Thymus (tissue), 11 donors: ENCODE data around the gene CADPS2. TPM values are rescaled to one million over a fixed set of nuclear protein-coding genes. Genes with fewer than 3 reads are reported as not detected.
"Not testable (repeated sequence)": the region's sequence is repeated elsewhere in the genome, so short reads cannot be mapped to it uniquely, and the experiment has no call there.

ENCODE experiments used
- DNase-seq, 9 donors: peaks; one replicate each; pipeline ENCODE4 v3.0.0-alpha.2; 2013; ENCODE audit warnings: low spot score in 9 of 9, low read depth in 6 of 9, missing footprints in 1 of 9
- H3K27ac ChIP-seq, 2 donors: one replicate each; pipeline ENCODE4 v1.5.1; 2013; ENCODE audit warnings: control low read depth in 1 of 2, low read depth in 1 of 2, low read length in 1 of 2, mild to moderate bottlenecking in 1 of 2, moderate library complexity in 1 of 2
- H3K27me3 ChIP-seq, 2 donors: one replicate each; pipeline ENCODE4 v1.5.1; 2013; ENCODE audit warnings: low read length in 1 of 2; ENCODE audit not compliant: control insufficient read depth in 2 of 2, insufficient read depth in 1 of 2
- H3K36me3 ChIP-seq, 2 donors: one replicate each; pipeline ENCODE4 v1.5.1; 2013; ENCODE audit warnings: low read length in 1 of 2, mild to moderate bottlenecking in 1 of 2, moderate library complexity in 1 of 2; ENCODE audit not compliant: control insufficient read depth in 2 of 2, insufficient read depth in 2 of 2
- H3K4me1 ChIP-seq, 2 donors: one replicate each; pipeline ENCODE4 v1.5.1; 2013; ENCODE audit warnings: low read length in 2 of 2; ENCODE audit not compliant: control insufficient read depth in 2 of 2, insufficient read depth in 2 of 2
- H3K4me3 ChIP-seq, 2 donors: one replicate each; pipeline ENCODE4 v1.5.1; 2013; ENCODE audit warnings: low read length in 2 of 2, control low read depth in 1 of 2, mild to moderate bottlenecking in 1 of 2
- H3K9me3 ChIP-seq, 2 donors: one replicate each; pipeline ENCODE4 v1.5.1; 2013; ENCODE audit warnings: low read length in 1 of 2, mild to moderate bottlenecking in 1 of 2; ENCODE audit not compliant: control insufficient read depth in 2 of 2, insufficient read depth in 1 of 2
- WGBS: extraction: QIAGEN DNeasy Blood & Tissue Kit; methylation state at CpG from one replicate; pipeline ENCODE4 v1.1.7; 2013; 5-methylcytosine and 5-hydroxymethylcytosine counted together
- polyA plus RNA-seq: library from polyadenylated mRNA; stranded (reverse); fragments of 200-250 nt; gene quantifications from one replicate; pipeline ENCODE4 v1.2.3, GENCODE V29; 2013
- total RNA-seq: library from RNA; stranded (reverse); fragments of 120-200 nt; gene quantifications from one replicate; pipeline ENCODE4 v1.2.4, GENCODE V29; 2013
- donor health status: healthy.

CADPS2 gene
- total and polyA plus RNA-seq, 2 donors, result 7.4 to 9.5 TPM

GRCh38 chr7:122658856-122659255 lies 227.4 kb downstream of the CADPS2 start:
- DNase-seq, result no peak
- Histone ChIP-seq H3K4me3 (no peak overlapping the region), H3K4me1 (no peaks in the 10 kb centered on the region), H3K27ac (no peak overlapping the region), H3K27me3 (no peaks in the 10 kb centered on the region), H3K36me3 (no peaks in the 10 kb centered on the region), H3K9me3 (no peaks in the 10 kb centered on the region)
- 85% methylated on average over 2 of the region's 2 CpGs for WGBS

GRCh38 chr7:122653685-122654084 lies 232.6 kb downstream of the CADPS2 start:
- H3K9me3 ChIP-seq, result no peaks in the 10 kb centered on the region
- no peak for DNase-seq
- no peaks in the 10 kb centered on the region for H3K4me1 ChIP-seq
- WGBS, result 69% methylated on average over 5 of the region's 5 CpGs
- no peaks in the 10 kb centered on the region for H3K27me3 ChIP-seq
- no peaks in the 10 kb centered on the region for H3K36me3 ChIP-seq
- no peak overlapping the region for H3K4me3 ChIP-seq
- no peak overlapping the region for H3K27ac ChIP-seq

- Histone ChIP-seq H3K4me1 (no peaks in the 10 kb centered on the region), H3K27me3 (no peaks in the 10 kb centered on the region), H3K4me3 (no peak overlapping the region), H3K9me3 (no peaks in the 10 kb centered on the region), H3K27ac (no peak overlapping the region), H3K36me3 (no peaks in the 10 kb centered on the region)
- WGBS, result 77% methylated on average over 4 of the region's 4 CpGs
- DNase-seq, result no peak
Observed at GRCh38 chr7:122652876-122653275, 233.4 kb downstream of the CADPS2 start.

- Histone ChIP-seq H3K27ac (no peak overlapping the region), H3K4me1 (no peaks in the 10 kb centered on the region), H3K4me3 (no peak overlapping the region), H3K27me3 (no peaks in the 10 kb centered on the region), H3K36me3 (no peaks in the 10 kb centered on the region), H3K9me3 (no peaks in the 10 kb centered on the region)
- no peak for DNase-seq
- 88% methylated on average over 2 of the region's 2 CpGs for WGBS
Observed at GRCh38 chr7:122651451-122651850, 234.8 kb downstream of the CADPS2 start.

GRCh38 chr7:122643250-122643649 lies 243.0 kb downstream of the CADPS2 start:
- no peaks in the 10 kb centered on the region for H3K36me3 ChIP-seq
- no peak for DNase-seq
- H3K9me3 ChIP-seq, result no peaks in the 10 kb centered on the region
- H3K27ac ChIP-seq, result no peak overlapping the region
- WGBS, result 89% methylated on average over 1 of the region's 1 CpG
- H3K4me1 ChIP-seq, result no peaks in the 10 kb centered on the region
- no peaks in the 10 kb centered on the region for H3K27me3 ChIP-seq
- no peak overlapping the region for H3K4me3 ChIP-seq

GRCh38 chr7:122638459-122638858 lies 247.8 kb downstream of the CADPS2 start:
- H3K4me3 ChIP-seq, result no peak overlapping the region

GRCh38 chr7:122637784-122638183 lies 248.5 kb downstream of the CADPS2 start:
- H3K4me3 ChIP-seq, result no peak overlapping the region
- WGBS, result 85% methylated on average over 2 of the region's 2 CpGs
- no peak for DNase-seq
- H3K9me3 ChIP-seq, result no peaks in the 10 kb centered on the region
- H3K27ac ChIP-seq, result no peak overlapping the region
- no peaks in the 10 kb centered on the region for H3K36me3 ChIP-seq
- no peaks in the 10 kb centered on the region for H3K4me1 ChIP-seq
- no peaks in the 10 kb centered on the region for H3K27me3 ChIP-seq

More at GRCh38 chr7:122638459-122638858, 247.8 kb downstream of the CADPS2 start:
- DNase-seq, result no peak
- 81% methylated on average over 2 of the region's 2 CpGs for WGBS
- no peaks in the 10 kb centered on the region for H3K36me3 ChIP-seq
- no peaks in the 10 kb centered on the region for H3K4me1 ChIP-seq
- H3K27ac ChIP-seq, result no peak overlapping the region
- no peaks in the 10 kb centered on the region for H3K9me3 ChIP-seq
- no peaks in the 10 kb centered on the region for H3K27me3 ChIP-seq

GRCh38 chr7:122635481-122635880 lies 250.8 kb downstream of the CADPS2 start:
- not testable (repeated sequence) for DNase-seq, H3K36me3 ChIP-seq, H3K27me3 ChIP-seq, H3K9me3 ChIP-seq, H3K27ac ChIP-seq, H3K4me3 ChIP-seq, H3K4me1 ChIP-seq
- WGBS, result 93% methylated on average over 2 of the region's 2 CpGs

- Histone ChIP-seq H3K4me1 (no peaks in the 10 kb centered on the region), H3K27me3 (no peaks in the 10 kb centered on the region), H3K27ac (no peak overlapping the region), H3K9me3 (no peaks in the 10 kb centered on the region), H3K4me3 (no peak overlapping the region), H3K36me3 (no peaks in the 10 kb centered on the region)
- WGBS, result 85% methylated on average over 3 of the region's 3 CpGs
- no peak for DNase-seq
Observed at GRCh38 chr7:122633472-122633871, 252.8 kb downstream of the CADPS2 start.

- Histone ChIP-seq H3K4me3 (no peak overlapping the region), H3K4me1 (no peaks in the 10 kb centered on the region), H3K36me3 (no peaks in the 10 kb centered on the region), H3K9me3 (no peaks in the 10 kb centered on the region), H3K27ac (no peak overlapping the region), H3K27me3 (no peaks in the 10 kb centered on the region)
- DNase-seq, result no peak
Observed at GRCh38 chr7:122632238-122632637, 254.0 kb downstream of the CADPS2 start.
